ENCODE measurements around the gene MCC.

The MCC gene

GRCh38 chr5:113245427-113246225 lies 242.6 kb downstream of the MCC start:
- POLR2A ChIA-PET, result no interaction called here
- peaks cover 20% of the 10 kb centered on the region for H3K4me1 ChIP-seq (ENCODE audit: control insufficient read depth, insufficient read depth, low read length)
- TF ChIP-seq ZNF747 (tag by site-specific recombination; IDR thresholded peaks at IDR 0.05) (no peak), KLF1 (tag by site-specific recombination; IDR thresholded peaks at IDR 0.05) (no peak), PRDM6 (tag by site-specific recombination; IDR thresholded peaks at IDR 0.05) (peak; percentile 73; the same call in 1 of the 2 replicates), ZNF580 (tag by site-specific recombination; IDR thresholded peaks at IDR 0.05) (no peak)
- H3K4me3 ChIP-seq (ENCODE audit: low read depth, low read length), result no peak overlapping the region
- no peaks in the 10 kb centered on the region for H3K36me3 ChIP-seq (ENCODE audit: control insufficient read depth in 2 of 2, insufficient read depth in 1 of 2, low read length in 2 of 2)
- no peaks in the 10 kb centered on the region for H3K9me3 ChIP-seq (ENCODE audit: control insufficient read depth, insufficient read depth, low read depth, low read length)
- CTCF ChIA-PET, result no interaction called here
- no peak overlapping the region for H3K27ac ChIP-seq (ENCODE audit: extremely low read depth, low read depth, low read length)

- Histone ChIP-seq H3K27ac (ENCODE audit: extremely low read depth, low read depth, low read length) (no peak overlapping the region), H3K9me3 (ENCODE audit: control insufficient read depth, insufficient read depth, low read depth, low read length) (no peaks in the 10 kb centered on the region), H3K4me3 (ENCODE audit: low read depth, low read length) (no peak overlapping the region), H3K4me1 (ENCODE audit: control insufficient read depth, insufficient read depth, low read length) (peaks cover 14% of the 10 kb centered on the region), H3K36me3 (ENCODE audit: control insufficient read depth in 2 of 2, insufficient read depth in 1 of 2, low read length in 2 of 2) (no peaks in the 10 kb centered on the region)
- CTCF ChIA-PET, result interaction anchor here (0.9 to 1.3 kb wide), 2 partner anchors 79 to 249 kb away, joined by 4 to 6 read pairs; no protein-coding TSS in a partner anchor
- TF ChIP-seq ZNF426 (tag by site-specific recombination; IDR thresholded peaks at IDR 0.05), result no peak
- no peak for TF ChIP-seq EGR2 (tag by site-specific recombination; IDR thresholded peaks at IDR 0.05; ENCODE audit: low read depth)
- no peak for TF ChIP-seq BCL6B (tag by site-specific recombination; IDR thresholded peaks at IDR 0.05)
- TF ChIP-seq ZFP69B (tag by site-specific recombination; IDR thresholded peaks at IDR 0.05), result no peak
- POLR2A ChIA-PET, result interaction anchor here (1.0 kb wide), 1 partner anchor 50 kb away, joined by 4 read pairs; no protein-coding TSS in a partner anchor
Measured at GRCh38 chr5:113244966-113245365, 243.3 kb downstream of the MCC start.

GRCh38 chr5:113243349-113243664 lies 244.9 kb downstream of the MCC start:
- CTCF ChIA-PET, result interaction anchor here (0.5 to 1.3 kb wide), 2 partner anchors 32 to 247 kb away, joined by 3 to 6 read pairs; no protein-coding TSS in a partner anchor
- H3K36me3 ChIP-seq (ENCODE audit: control insufficient read depth in 2 of 2, insufficient read depth in 1 of 2, low read length in 2 of 2), result no peaks in the 10 kb centered on the region
- H3K4me1 ChIP-seq (ENCODE audit: control insufficient read depth, insufficient read depth, low read length), result peaks cover 6% of the 10 kb centered on the region
- no peak overlapping the region for H3K27ac ChIP-seq (ENCODE audit: extremely low read depth, low read depth, low read length)
- no peaks in the 10 kb centered on the region for H3K9me3 ChIP-seq (ENCODE audit: control insufficient read depth, insufficient read depth, low read depth, low read length)
- POLR2A ChIA-PET, result no interaction called here
- H3K4me3 ChIP-seq (ENCODE audit: low read depth, low read length), result no peak overlapping the region
- TF ChIP-seq SCRT2 (tag by site-specific recombination; IDR thresholded peaks at IDR 0.05) (no peak), ZNF223 (tag by site-specific recombination; IDR thresholded peaks at IDR 0.05) (no peak), OVOL3 (tag by site-specific recombination; IDR thresholded peaks at IDR 0.05) (no peak), ZNF121 (tag by site-specific recombination; IDR thresholded peaks at IDR 0.05) (no peak), ZNF302 (tag by site-specific recombination; IDR thresholded peaks at IDR 0.05; ENCODE audit: low read depth) (no peak), ZNF211 (tag by site-specific recombination; IDR thresholded peaks at IDR 0.05; ENCODE audit: low read depth) (no peak), ZNF341 (tag by site-specific recombination; IDR thresholded peaks at IDR 0.05; ENCODE audit: low read depth) (no peak), TRIM28 (IDR thresholded peaks at IDR 0.05; ENCODE audit: borderline replicate concordance, low read length) (no peak), ZNF624 (tag by site-specific recombination; IDR thresholded peaks at IDR 0.05) (no peak), HIC1 (tag by site-specific recombination; IDR thresholded peaks at IDR 0.05) (no peak), KLF8 (tag by site-specific recombination; IDR thresholded peaks at IDR 0.05) (no peak), ZBTB48 (tag by site-specific recombination; IDR thresholded peaks at IDR 0.05) (no peak), INSM2 (tag by site-specific recombination; IDR thresholded peaks at IDR 0.05) (no peak), ZNF394 (tag by site-specific recombination; IDR thresholded peaks at IDR 0.05; ENCODE audit: borderline replicate concordance) (no peak), PBX3 (CRISPR knock-in tag; IDR thresholded peaks at IDR 0.05) (no peak)
